Neural cell (in vitro differentiated cells): ENCODE results near the gene RPLP1.

Source experiments
- EP300 ChIP-seq: fragments of 450-650 bp; conservative IDR thresholded peaks from 2 replicates; pipeline ENCODE4 v1.6.1; 2014; ENCODE audit warnings: antibody characterized with exemption, mild to moderate bottlenecking, moderate library complexity; ENCODE audit not compliant: poor library complexity, severe bottlenecking
- EZH2 ChIP-seq: fragments of 200-600, 300-800 bp; shearing (Covaris generic), sonication (generic); IDR thresholded peaks from 2 replicates; pipeline ENCODE4 v1.6.1; 2014; ENCODE audit warnings: antibody characterized with exemption, low read length, borderline replicate concordance, mild to moderate bottlenecking; ENCODE audit not compliant: insufficient read depth, poor library complexity, severe bottlenecking
- MXI1 ChIP-seq: fragments of 450-650 bp; conservative IDR thresholded peaks from 2 replicates; pipeline ENCODE4 v1.6.1; 2014; ENCODE audit warnings: antibody characterized with exemption, mild to moderate bottlenecking; ENCODE audit not compliant: poor library complexity, severe bottlenecking
- POLR2AphosphoS5 ChIP-seq: IDR thresholded peaks from 2 replicates; pipeline ENCODE4 v1.6.1; 2012
- RAD21 ChIP-seq: fragments of 450-650 bp; conservative IDR thresholded peaks from 2 replicates; pipeline ENCODE4 v1.6.1; 2014; ENCODE audit warnings: antibody characterized with exemption, mild to moderate bottlenecking, moderate library complexity
- SMC3 ChIP-seq: fragments of 450-650 bp; conservative IDR thresholded peaks from 2 replicates; pipeline ENCODE4 v1.6.1; 2014; ENCODE audit warnings: antibody characterized with exemption, mild to moderate bottlenecking, moderate library complexity; ENCODE audit not compliant: poor library complexity
- TAF1 ChIP-seq: IDR thresholded peaks from 2 replicates; pipeline ENCODE4 v1.6.1; 2012; ENCODE audit warnings: low read depth
- TF ChIP-seq, protein P1 (sequence below): fragments of 450-650 bp; IDR thresholded peaks from 2 replicates; pipeline ENCODE4 v1.5.1; 2014; ENCODE audit warnings: antibody characterized with exemption, mild to moderate bottlenecking, moderate library complexity; ENCODE audit not compliant: poor library complexity, severe bottlenecking

DNA sequence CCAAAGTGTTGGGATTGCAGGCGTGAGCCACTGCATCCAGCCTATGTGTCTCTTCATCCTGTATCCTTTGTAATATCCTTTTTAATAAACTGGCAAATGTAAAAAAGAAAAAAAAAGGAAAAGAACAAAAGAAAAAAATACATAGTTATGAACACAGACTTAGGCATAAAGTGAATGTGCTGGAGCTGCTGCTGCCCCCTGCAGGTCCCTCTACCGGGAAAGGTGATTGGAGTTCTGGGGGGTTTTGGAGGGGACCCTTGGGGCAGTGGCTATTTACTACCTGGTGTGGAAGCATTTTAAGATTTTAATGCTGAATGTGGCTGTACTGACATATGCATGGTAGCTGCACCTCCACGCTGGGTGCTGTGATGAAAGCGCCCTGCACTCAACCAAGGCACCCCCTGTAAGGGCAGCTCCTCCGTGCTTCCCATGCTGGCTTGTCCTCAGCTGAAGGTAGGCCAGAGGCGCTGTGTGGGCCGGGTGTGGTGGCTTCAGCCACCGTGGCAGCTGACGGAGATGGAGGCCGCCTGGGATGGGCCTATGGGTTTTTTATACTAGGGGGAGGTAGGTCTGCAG lies 49.9 kb downstream of the RPLP1 start:
- TF ChIP-seq TAF1: no peak
- TF ChIP-seq, protein P1, sequence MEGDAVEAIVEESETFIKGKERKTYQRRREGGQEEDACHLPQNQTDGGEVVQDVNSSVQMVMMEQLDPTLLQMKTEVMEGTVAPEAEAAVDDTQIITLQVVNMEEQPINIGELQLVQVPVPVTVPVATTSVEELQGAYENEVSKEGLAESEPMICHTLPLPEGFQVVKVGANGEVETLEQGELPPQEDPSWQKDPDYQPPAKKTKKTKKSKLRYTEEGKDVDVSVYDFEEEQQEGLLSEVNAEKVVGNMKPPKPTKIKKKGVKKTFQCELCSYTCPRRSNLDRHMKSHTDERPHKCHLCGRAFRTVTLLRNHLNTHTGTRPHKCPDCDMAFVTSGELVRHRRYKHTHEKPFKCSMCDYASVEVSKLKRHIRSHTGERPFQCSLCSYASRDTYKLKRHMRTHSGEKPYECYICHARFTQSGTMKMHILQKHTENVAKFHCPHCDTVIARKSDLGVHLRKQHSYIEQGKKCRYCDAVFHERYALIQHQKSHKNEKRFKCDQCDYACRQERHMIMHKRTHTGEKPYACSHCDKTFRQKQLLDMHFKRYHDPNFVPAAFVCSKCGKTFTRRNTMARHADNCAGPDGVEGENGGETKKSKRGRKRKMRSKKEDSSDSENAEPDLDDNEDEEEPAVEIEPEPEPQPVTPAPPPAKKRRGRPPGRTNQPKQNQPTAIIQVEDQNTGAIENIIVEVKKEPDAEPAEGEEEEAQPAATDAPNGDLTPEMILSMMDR: no peak
- TF ChIP-seq POLR2AphosphoS5: no peak
- TF ChIP-seq EP300: no peak
- no peak for TF ChIP-seq SMC3
- no peak for TF ChIP-seq EZH2
- TF ChIP-seq MXI1: no peak
- no peak for TF ChIP-seq RAD21
